ENCODE measurements around the gene ANKH.

Gene ANKH

GRCh38 chr5:14787801-14788579 is 83.6 kb downstream of the ANKH start:
- DNase-seq, result no peak

GRCh38 chr5:14783691-14784090 is 87.9 kb downstream of the ANKH start:
- no peak for DNase-seq

- no peak for DNase-seq
Measured at GRCh38 chr5:14782591-14782990, 89.0 kb downstream of the ANKH start.

GRCh38 chr5:14781106-14781505 is 90.5 kb downstream of the ANKH start:
- no peak for DNase-seq

- no peak for DNase-seq
Measured at GRCh38 chr5:14779975-14780374, 91.6 kb downstream of the ANKH start.

- no peak for DNase-seq
Measured at GRCh38 chr5:14778792-14779070, 92.8 kb downstream of the ANKH start.

- no peak for DNase-seq
Measured at GRCh38 chr5:14777932-14778791, 93.4 kb downstream of the ANKH start.

GRCh38 chr5:14777187-14777586 is 94.4 kb downstream of the ANKH start:
- no peak for DNase-seq

GRCh38 chr5:14776602-14777001 is 95.0 kb downstream of the ANKH start:
- DNase-seq, result no peak

- no peak for DNase-seq
Measured at GRCh38 chr5:14775857-14776256, 95.7 kb downstream of the ANKH start.

GRCh38 chr5:14773588-14773987 is 98.0 kb downstream of the ANKH start:
- DNase-seq, result peak; percentile 7

GRCh38 chr5:14771972-14772371 is 99.6 kb downstream of the ANKH start:
- no peak for DNase-seq

- DNase-seq, result no peak
Measured at GRCh38 chr5:14771189-14771588, 100.4 kb downstream of the ANKH start.

- DNase-seq, result no peak
Measured at GRCh38 chr5:14768508-14769365, 102.8 kb downstream of the ANKH start.

- peak; percentile 91 for DNase-seq
Measured at GRCh38 chr5:14767735-14768507, 103.7 kb downstream of the ANKH start.

- no peak for DNase-seq
Measured at GRCh38 chr5:14767053-14767452, 104.5 kb downstream of the ANKH start.

- no peak for DNase-seq
Measured at GRCh38 chr5:14766584-14766983, 105.0 kb downstream of the ANKH start.

GRCh38 chr5:14765587-14765986 is 106.0 kb downstream of the ANKH start:
- no peak for DNase-seq

GRCh38 chr5:14762549-14763216 is 108.9 kb downstream of the ANKH start:
- DNase-seq, result no peak

GRCh38 chr5:14760548-14761002 is 111.0 kb downstream of the ANKH start:
- DNase-seq, result no peak

- DNase-seq, result no peak
Measured at GRCh38 chr5:14759744-14760547, 111.6 kb downstream of the ANKH start.
